GM12878 (cell line): ENCODE data around the gene GNPTAB. TPM values are rescaled to one million over a fixed set of nuclear protein-coding genes. Genes with fewer than 3 reads are reported as not detected.
"Not testable (repeated sequence)": the region's sequence is repeated elsewhere in the genome, so short reads cannot be mapped to it uniquely, and the experiment has no call there.

ENCODE experiments used
- ATAC-seq: fragments of 200-7000 bp; cut with Tn5 transposase; 3 replicates; pipeline ENCODE4 v1.9.1; 2020; ENCODE audit warnings: mild to moderate bottlenecking, moderate library complexity
- BruUV-seq: library from RNA; stranded (reverse); fragments of 400-500 nt; replicated peaks from 2 replicates; lab custom pipeline; 2021; lab: Mats Ljungman, UMichigan
- CTCF ChIA-PET: fragments of 300-600 bp; sonication (Branson Sonifier 250); formaldehyde crosslinking; extraction: SDS; loops from one replicate; lab custom pipeline; 2021; ENCODE audit warnings: inconsistent platforms; lab: Yijun Ruan, JAX
- POLR2A ChIA-PET: fragments of 350-600 bp; formaldehyde crosslinking; extraction: SDS; loops from one replicate; lab custom pipeline; 2021; ENCODE audit warnings: inconsistent platforms; lab: Charles Lee
- RAD21 ChIA-PET: fragments of 300-600 bp; sonication (Branson Sonifier 250); formaldehyde crosslinking; loops from one replicate; lab custom pipeline; 2023; ENCODE audit warnings: antibody characterized with exemption; ENCODE audit not compliant: unreplicated experiment; lab: Charles Lee
- SMC1A ChIA-PET: fragments of 300-600 bp; sonication (Branson Sonifier 250); formaldehyde crosslinking; loops from one replicate; lab custom pipeline; 2023; ENCODE audit not compliant: unreplicated experiment, uncharacterized antibody; lab: Charles Lee
- DNase-seq: peaks from one replicate; pipeline ENCODE4 v3.0.0-alpha.2; 2011; ENCODE audit warnings: low read depth, low spot score
- FAIRE-seq: peaks from 3 replicates; lab custom pipeline; 2011; peaks lifted over from hg19 to GRCh38; lab: Jason Lieb, UNC
- H2AFZ ChIP-seq: 2 replicates; pipeline ENCODE4 v1.6.0; 2011; ENCODE audit warnings: low read depth, low read length, control low read depth; ENCODE audit not compliant: control insufficient read depth
- H3K27ac ChIP-seq: 2 replicates; pipeline ENCODE4 v1.5.1; 2011; ENCODE audit warnings: control low read depth; ENCODE audit not compliant: control insufficient read depth, insufficient read depth
- H3K27me3 ChIP-seq, 2 experiments: replicated peaks in 1 of 2; 2 replicates each; pipeline versions ENCODE4 v1.6.0 to v1.6.1; 2011; ENCODE audit warnings: low read length in 1 of 2; ENCODE audit not compliant: control insufficient read depth in 2 of 2, insufficient read depth in 2 of 2
- H3K36me3 ChIP-seq, 2 experiments: 2 replicates each; pipeline ENCODE4 v1.5.1; 2011; ENCODE audit warnings: low read length in 1 of 2; ENCODE audit not compliant: control insufficient read depth in 2 of 2, insufficient read depth in 2 of 2
- H3K4me1 ChIP-seq: 2 replicates; pipeline ENCODE4 v1.6.1; 2011; ENCODE audit warnings: mild to moderate bottlenecking, low read length, moderate library complexity, mixed read lengths; ENCODE audit not compliant: control insufficient read depth, insufficient read depth
- H3K4me2 ChIP-seq: 2 replicates; pipeline ENCODE4 v1.6.0; 2011; ENCODE audit warnings: control low read depth; ENCODE audit not compliant: control insufficient read depth, insufficient read depth
- H3K4me3 ChIP-seq: fragments of 200-600 bp; sonication (generic); 2 replicates; pipeline ENCODE4 v1.5.1; 2016
- H3K79me2 ChIP-seq: 2 replicates; pipeline ENCODE4 v1.6.0; 2011; ENCODE audit warnings: low read length; ENCODE audit not compliant: control insufficient read depth, insufficient read depth
- H3K9ac ChIP-seq: 2 replicates; pipeline ENCODE4 v1.8.0; 2011; ENCODE audit warnings: low read length, control low read depth, mixed read lengths; ENCODE audit not compliant: control insufficient read depth, insufficient read depth
- H3K9me3 ChIP-seq: replicated peaks from 3 replicates; pipeline ENCODE4 v1.5.1; 2011; ENCODE audit warnings: mild to moderate bottlenecking, low read length; ENCODE audit not compliant: control insufficient read depth, insufficient read depth
- H4K20me1 ChIP-seq: 2 replicates; pipeline ENCODE4 v1.6.0; 2011; ENCODE audit not compliant: control insufficient read depth, insufficient read depth
- BCL11A ChIP-seq: IDR thresholded peaks from 2 replicates; pipeline ENCODE4 v1.6.1; 2011; ENCODE audit warnings: low read depth, low read length
- CBX5 ChIP-seq: sonication (generic); IDR thresholded peaks from 2 replicates; pipeline ENCODE4 v1.6.1; 2016; ENCODE audit warnings: low read depth, moderate library complexity, mild to moderate bottlenecking, inconsistent platforms
- CREB1 ChIP-seq: IDR thresholded peaks from 2 replicates; pipeline ENCODE4 v1.6.1; 2012; ENCODE audit warnings: low read depth, mild to moderate bottlenecking, inconsistent platforms
- CREM ChIP-seq: IDR thresholded peaks from 2 replicates; pipeline ENCODE4 v1.6.1; 2014; ENCODE audit warnings: antibody characterized with exemption, low read depth
- MEF2A ChIP-seq: IDR thresholded peaks from 2 replicates; pipeline ENCODE4 v1.6.1; 2011; ENCODE audit warnings: low read depth, mild to moderate bottlenecking, low read length, moderate library complexity; ENCODE audit not compliant: insufficient read depth
- MTA3 ChIP-seq: IDR thresholded peaks from 2 replicates; pipeline ENCODE4 v1.6.1; 2012; ENCODE audit warnings: low read length, inconsistent platforms, borderline replicate concordance
- PAX5 ChIP-seq: IDR thresholded peaks from 2 replicates; pipeline ENCODE4 v1.6.1; 2011; ENCODE audit warnings: low read depth, low read length, borderline replicate concordance
- RUNX3 ChIP-seq: IDR thresholded peaks from 2 replicates; pipeline ENCODE4 v1.6.1; 2012; ENCODE audit warnings: low read length, inconsistent platforms
- TCF12 ChIP-seq: IDR thresholded peaks from 2 replicates; pipeline ENCODE4 v1.6.1; 2011; ENCODE audit warnings: low read depth, mild to moderate bottlenecking, low read length
- TCF3 ChIP-seq: IDR thresholded peaks from 2 replicates; pipeline ENCODE4 v1.6.1; 2012; ENCODE audit warnings: low read depth, mild to moderate bottlenecking, low read length, borderline replicate concordance; ENCODE audit not compliant: insufficient read depth
- YY1 ChIP-seq: IDR thresholded peaks from 2 replicates; pipeline ENCODE4 v1.6.1; 2011; ENCODE audit warnings: low read depth, mild to moderate bottlenecking, low read length
- WGBS: methylation state at CpG from one replicate; pipeline ENCODE4 v1.1.6; 2016; ENCODE audit warnings: low lambda C conversion rate; ENCODE audit not compliant: insufficient replicate concordance, insufficient coverage; ENCODE audit errors: missing lambda C conversion rate; 5-methylcytosine and 5-hydroxymethylcytosine counted together
- in situ Hi-C: fragments of 300-500 bp; cut with MboI; formaldehyde crosslinking; loops from 9 replicates; pipeline ENCODE4 v1.14.3; 2018; ENCODE audit warnings: mixed read lengths
- intact Hi-C: fragments of 100-400 bp; cut with micrococcal nuclease; formaldehyde crosslinking; loops from one replicate; pipeline ENCODE4 v1.14.2; 2022; ENCODE audit not compliant: unreplicated experiment
- polyA plus RNA-seq, 11 experiments: library from polyadenylated mRNA; depleted of rRNA in 4 of 11; unstranded in 6 of 11; stranded (reverse) in 5 of 11; fragments of >200 nt; fragmentation: Nextera tagmentation in 4 of 11; fragmentation: Illumina TruSeq in 1 of 11; extraction: Ambion mirVana in 4 of 11; extraction: Trizol in 1 of 11; gene quantifications; 1 replicate in 1 of 11; 2 replicates in 10 of 11; pipeline versions ENCODE4 v1.2.1 to v1.2.3, GENCODE V29; 2011 to 2016; ENCODE audit warnings: inconsistent platforms in 2 of 11, missing spikeins in 2 of 11, low read depth in 1 of 11
- total RNA-seq, 4 experiments: library from RNA; depleted of rRNA in 3 of 4; stranded (reverse); fragments of >200 nt in 3 of 4; fragmentation: Illumina TruSeq in 1 of 4; extraction: Trizol in 1 of 4; gene quantifications; 2 replicates each; pipeline versions ENCODE4 v1.2.1 to v1.2.3, GENCODE V29; 2013 to 2021
- TF ChIP-seq, protein P1 (sequence below): IDR thresholded peaks from 2 replicates; pipeline ENCODE4 v1.6.1; 2012; ENCODE audit warnings: low read length, inconsistent platforms

Gene GNPTAB
- total and polyA plus RNA-seq, 10 of the 15 experiments (the other 5 are each of a cell fraction or from before 2014, with no cell fraction given) = 9.8 to 38.9 (median 35.3) TPM

DNA sequence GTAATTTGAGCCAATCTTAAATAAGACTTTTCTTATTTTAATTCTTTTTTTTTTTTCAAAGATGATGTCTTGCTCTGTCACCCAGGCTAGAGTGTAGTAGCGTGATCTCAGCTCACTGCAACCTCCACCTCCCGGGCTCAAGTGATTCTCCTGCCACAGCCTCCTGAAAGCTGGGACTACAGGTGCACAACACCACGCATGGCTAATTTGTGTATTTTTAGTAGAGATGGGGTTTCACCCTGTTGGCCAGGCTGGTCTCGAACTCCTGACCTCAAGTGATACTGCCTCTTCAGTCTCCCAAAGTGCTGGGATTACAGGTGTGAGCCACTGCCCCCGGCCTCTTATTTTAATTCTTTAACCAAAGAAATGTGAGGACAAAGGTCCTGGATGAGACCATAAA is 25.9 kb upstream of the GNPTAB start:
- peak; percentile 41; the same call in 1 of the 2 replicates for TF ChIP-seq CREM
- 0 out of 2 replicates have a peak, but pooled peaks have one; percentile 33 for TF ChIP-seq CBX5
- 0 out of 2 replicates have a peak, but pooled peaks have one; percentile 56 for TF ChIP-seq PAX5
- 0 out of 2 replicates have a peak, but pooled peaks have one; percentile 71 for TF ChIP-seq TCF3
- 0 out of 2 replicates have a peak, but pooled peaks have one; percentile 15 for TF ChIP-seq CREB1
- peak; percentile 67; the same call in 1 of the 2 replicates for TF ChIP-seq MEF2A
- peak; percentile 78 for TF ChIP-seq TCF12
- peak; percentile 50; the same call in 1 of the 2 replicates for TF ChIP-seq MTA3
- TF ChIP-seq RUNX3 = peak; percentile 43
- 0 out of 2 replicates have a peak, but pooled peaks have one; percentile 17 for TF ChIP-seq YY1
- TF ChIP-seq BCL11A = 0 out of 2 replicates have a peak, but pooled peaks have one; percentile 6
- TF ChIP-seq, protein P1, sequence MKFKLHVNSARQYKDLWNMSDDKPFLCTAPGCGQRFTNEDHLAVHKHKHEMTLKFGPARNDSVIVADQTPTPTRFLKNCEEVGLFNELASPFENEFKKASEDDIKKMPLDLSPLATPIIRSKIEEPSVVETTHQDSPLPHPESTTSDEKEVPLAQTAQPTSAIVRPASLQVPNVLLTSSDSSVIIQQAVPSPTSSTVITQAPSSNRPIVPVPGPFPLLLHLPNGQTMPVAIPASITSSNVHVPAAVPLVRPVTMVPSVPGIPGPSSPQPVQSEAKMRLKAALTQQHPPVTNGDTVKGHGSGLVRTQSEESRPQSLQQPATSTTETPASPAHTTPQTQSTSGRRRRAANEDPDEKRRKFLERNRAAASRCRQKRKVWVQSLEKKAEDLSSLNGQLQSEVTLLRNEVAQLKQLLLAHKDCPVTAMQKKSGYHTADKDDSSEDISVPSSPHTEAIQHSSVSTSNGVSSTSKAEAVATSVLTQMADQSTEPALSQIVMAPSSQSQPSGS = peak; percentile 70; the same call in 1 of the 2 replicates
- ChIA-PET CTCF (interaction anchor here (3.2 kb wide), 1 partner anchor 16 kb away, joined by 38 read pairs; no protein-coding TSS in a partner anchor), SMC1A (interaction anchor here (0.7 to 2.5 kb wide), 10 partner anchors 9 to 83 kb away, joined by 3 to 18 read pairs (median 5); partner anchors contain the start of gene GNPTAB), POLR2A (interaction anchor here (0.8 to 2.0 kb wide), 4 partner anchors 18 to 31 kb away, joined by 3 to 7 read pairs (median 4); partner anchors contain the start of gene DRAM1), RAD21 (interaction anchor here (0.7 to 2.7 kb wide), 5 partner anchors 9 to 46 kb away, joined by 3 to 16 read pairs (median 7); no protein-coding TSS in a partner anchor)
- Histone ChIP-seq H3K9me3 (peaks cover 10% of the 10 kb centered on the region), H3K4me1 (peaks cover 64% of the 10 kb centered on the region), H3K4me2 (peak overlapping the region; percentile 50; the same call in 1 of the 2 replicates), H3K27ac (peak overlapping the region; percentile 75)
- H3K4me3 ChIP-seq, FAIRE-seq, H2AFZ ChIP-seq, DNase-seq, H3K79me2 ChIP-seq, H4K20me1 ChIP-seq, H3K9ac ChIP-seq, H3K36me3 ChIP-seq, H3K27me3 ChIP-seq, in situ Hi-C loops, BruUV-seq: not testable (repeated sequence)
- peak; percentile 23 for ATAC-seq
- 17% methylated on average over 5 of the region's 5 CpGs for WGBS
- intact Hi-C loops = loop anchor here (2.0 kb wide), 1 partner anchor 76 kb away; no protein-coding TSS in a partner anchor
